Subcutaneous abdominal adipose tissue (tissue), 5 donors: ENCODE measurements around the gene LIPC.

Source experiments
- H3K27ac ChIP-seq: one replicate; pipeline ENCODE4 v1.7.0; 2013; ENCODE audit warnings: low read depth, mild to moderate bottlenecking, inconsistent platforms, low read length, moderate library complexity
- H3K27me3 ChIP-seq, 5 donors: one replicate each; pipeline ENCODE4 v1.7.0; 2013; ENCODE audit warnings: low read length in 5 of 5, inconsistent platforms in 1 of 5; ENCODE audit not compliant: control insufficient read depth in 5 of 5, insufficient read depth in 4 of 5
- H3K36me3 ChIP-seq, 5 donors: one replicate each; pipeline ENCODE4 v1.7.0; 2013; ENCODE audit warnings: low read length in 5 of 5; ENCODE audit not compliant: control insufficient read depth in 5 of 5, insufficient read depth in 5 of 5
- H3K4me1 ChIP-seq, 5 donors: one replicate each; pipeline ENCODE4 v1.7.0; 2013; ENCODE audit warnings: low read length in 5 of 5, mild to moderate bottlenecking in 3 of 5, moderate library complexity in 1 of 5; ENCODE audit not compliant: control insufficient read depth in 5 of 5, insufficient read depth in 5 of 5
- H3K4me3 ChIP-seq, 5 donors: one replicate each; pipeline ENCODE4 v1.7.0; 2013; ENCODE audit warnings: low read length in 5 of 5, low read depth in 1 of 5
- H3K9ac ChIP-seq, 5 donors: one replicate each; pipeline ENCODE4 v1.7.0; 2013; ENCODE audit warnings: low read length in 5 of 5, mild to moderate bottlenecking in 4 of 5, moderate library complexity in 3 of 5
- H3K9me3 ChIP-seq, 5 donors: one replicate each; pipeline ENCODE4 v1.7.0; 2013; ENCODE audit warnings: low read length in 5 of 5; ENCODE audit not compliant: control insufficient read depth in 5 of 5
- donor health status: healthy.
- donor health status: healthy.
- donor health status: healthy.
- donor health status: healthy.
- donor health status: healthy.

The LIPC gene

DNA sequence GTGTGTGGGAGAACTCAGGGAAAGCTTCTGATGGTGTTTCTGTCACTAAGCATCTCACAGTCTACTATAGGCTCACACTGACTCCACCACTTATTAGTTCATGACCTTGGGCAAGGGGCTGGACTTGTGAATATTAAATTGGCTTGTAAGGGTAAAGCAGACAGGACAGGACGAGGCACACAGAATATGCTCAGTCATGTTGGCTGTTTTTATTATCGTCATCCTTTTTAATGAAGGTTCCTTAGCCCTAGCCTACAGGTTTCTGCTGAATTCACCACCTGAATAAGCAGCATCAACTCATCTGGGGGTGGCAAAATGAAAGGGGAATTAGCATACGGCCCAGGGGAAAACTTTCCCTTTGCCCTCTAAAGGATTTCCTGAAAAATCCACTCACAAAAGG is 39.6 kb upstream of the LIPC start:
- H3K27ac ChIP-seq = no peak overlapping the region
- no peaks in the 10 kb centered on the region for H3K9me3 ChIP-seq
- H3K36me3 ChIP-seq = no peaks in the 10 kb centered on the region
- H3K4me3 ChIP-seq = no peak overlapping the region
- peaks cover 0 to 8% (median 0%) of the 10 kb centered on the region in 5 donors for H3K27me3 ChIP-seq
- H3K4me1 ChIP-seq = no peaks in the 10 kb centered on the region
- H3K9ac ChIP-seq = no peak overlapping the region

- no peaks in the 10 kb centered on the region for H3K4me1 ChIP-seq
- H3K27ac ChIP-seq = no peak overlapping the region
- no peaks in the 10 kb centered on the region for H3K36me3 ChIP-seq
- H3K4me3 ChIP-seq = no peak overlapping the region
- no peaks in the 10 kb centered on the region for H3K9me3 ChIP-seq
- peaks cover 0 to 12% (median 0%) of the 10 kb centered on the region in 5 donors for H3K27me3 ChIP-seq
- no peak overlapping the region for H3K9ac ChIP-seq
Observed at GRCh38 chr15:58392611-58393161, 39.1 kb upstream of the LIPC start.

DNA sequence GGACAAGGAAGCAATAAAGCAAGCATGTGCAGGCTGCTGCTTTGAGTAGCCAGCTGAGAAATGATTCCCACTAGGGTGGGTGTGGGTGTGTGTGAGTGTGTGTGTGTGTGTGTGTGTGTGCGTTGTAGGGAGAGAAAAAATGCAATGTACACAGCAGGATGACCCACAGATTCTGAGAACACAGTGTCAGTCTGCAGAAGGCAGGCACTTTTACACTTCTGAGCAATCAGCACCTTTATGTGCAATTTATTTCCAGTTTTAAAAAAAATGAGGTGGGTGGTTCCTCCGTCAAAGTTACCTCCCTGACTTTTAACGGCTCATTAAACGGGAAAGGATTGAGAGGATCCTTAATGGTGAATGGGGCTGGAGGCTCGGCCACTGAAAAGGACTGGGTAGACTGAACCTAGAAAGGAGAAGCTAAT is 38.5 kb upstream of the LIPC start:
- Histone ChIP-seq H3K4me3 (no peak overlapping the region), H3K9me3 (no peaks in the 10 kb centered on the region), H3K36me3 (no peaks in the 10 kb centered on the region), H3K27me3 (peaks cover 0 to 12% (median 0%) of the 10 kb centered on the region in 5 donors), H3K27ac (no peak overlapping the region), H3K9ac (no peak overlapping the region), H3K4me1 (no peaks in the 10 kb centered on the region)

- Histone ChIP-seq H3K36me3 (no peaks in the 10 kb centered on the region), H3K9me3 (no peaks in the 10 kb centered on the region), H3K4me1 (no peaks in the 10 kb centered on the region), H3K27ac (no peak overlapping the region), H3K4me3 (no peak overlapping the region), H3K9ac (no peak overlapping the region), H3K27me3 (peaks cover 0 to 12% (median 0%) of the 10 kb centered on the region in 5 donors)
Observed at GRCh38 chr15:58396181-58396580, 35.6 kb upstream of the LIPC start.

- no peak overlapping the region for H3K27ac ChIP-seq
- H3K4me1 ChIP-seq = no peaks in the 10 kb centered on the region
- no peak overlapping the region for H3K4me3 ChIP-seq
- H3K27me3 ChIP-seq = peaks cover 0 to 12% (median 0%) of the 10 kb centered on the region in 5 donors
- H3K36me3 ChIP-seq = no peaks in the 10 kb centered on the region
- H3K9me3 ChIP-seq = no peaks in the 10 kb centered on the region
- no peak overlapping the region for H3K9ac ChIP-seq
Observed at GRCh38 chr15:58398071-58398470, 33.7 kb upstream of the LIPC start.

DNA sequence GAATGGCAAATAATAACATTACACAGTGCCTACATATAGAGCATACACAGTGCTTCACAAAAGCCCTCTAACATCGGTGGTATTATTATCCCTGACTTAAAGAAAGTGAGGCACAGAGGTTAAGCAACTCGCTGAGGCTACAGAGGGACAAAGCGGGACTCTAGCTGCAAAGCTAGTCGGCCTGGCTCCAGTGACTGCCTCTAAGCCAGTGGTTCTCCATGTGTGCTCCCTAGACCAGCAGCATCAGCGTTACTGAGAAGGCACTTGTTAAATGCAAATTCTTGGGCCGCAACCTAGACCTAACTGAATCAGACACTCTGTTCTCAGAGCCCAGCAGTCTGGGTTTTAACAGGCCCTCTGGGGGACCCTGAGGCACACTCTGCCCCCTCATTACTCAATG is 33.1 kb upstream of the LIPC start:
- Histone ChIP-seq H3K36me3 (no peaks in the 10 kb centered on the region), H3K27ac (no peak overlapping the region), H3K9me3 (no peaks in the 10 kb centered on the region), H3K4me3 (no peak overlapping the region), H3K9ac (no peak overlapping the region), H3K27me3 (peaks cover 0 to 12% (median 0%) of the 10 kb centered on the region in 5 donors), H3K4me1 (no peaks in the 10 kb centered on the region)

GRCh38 chr15:58399739-58400138 is 32.1 kb upstream of the LIPC start:
- Histone ChIP-seq H3K4me3 (no peak overlapping the region), H3K9me3 (no peaks in the 10 kb centered on the region), H3K36me3 (no peaks in the 10 kb centered on the region), H3K9ac (no peak overlapping the region), H3K4me1 (no peaks in the 10 kb centered on the region), H3K27ac (no peak overlapping the region), H3K27me3 (peaks cover 0 to 9% (median 0%) of the 10 kb centered on the region in 5 donors)

DNA sequence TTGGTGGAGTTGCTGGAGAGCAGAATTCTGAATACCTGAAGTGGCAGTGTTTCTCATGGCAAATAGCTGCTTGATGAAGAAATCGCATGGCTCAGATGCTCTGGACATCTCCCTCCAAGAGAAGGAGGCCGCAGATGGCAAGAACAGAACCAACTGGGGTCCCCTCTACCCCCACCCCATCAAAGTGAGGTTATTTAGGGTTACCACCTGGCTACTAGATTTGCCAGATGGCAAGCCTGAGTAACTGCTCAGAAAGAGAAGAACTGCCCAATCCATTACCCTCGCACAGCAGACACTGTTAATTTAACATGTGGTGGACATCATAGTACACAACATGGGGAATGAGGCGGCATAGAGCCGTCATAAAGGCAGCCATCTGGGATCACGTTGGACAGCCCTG is 30.5 kb upstream of the LIPC start:
- Histone ChIP-seq H3K4me3 (no peak overlapping the region), H3K27me3 (peaks cover 0 to 4% (median 0%) of the 10 kb centered on the region in 5 donors), H3K4me1 (no peaks in the 10 kb centered on the region), H3K9ac (no peak overlapping the region), H3K27ac (no peak overlapping the region), H3K36me3 (no peaks in the 10 kb centered on the region), H3K9me3 (no peaks in the 10 kb centered on the region)

- Histone ChIP-seq H3K4me3 (no peak overlapping the region), H3K4me1 (no peaks in the 10 kb centered on the region), H3K27me3 (peaks cover 0 to 4% (median 0%) of the 10 kb centered on the region in 5 donors), H3K9me3 (no peaks in the 10 kb centered on the region), H3K9ac (no peak overlapping the region), H3K27ac (no peak overlapping the region), H3K36me3 (no peaks in the 10 kb centered on the region)
Observed at GRCh38 chr15:58401991-58402649, 29.7 kb upstream of the LIPC start.

DNA sequence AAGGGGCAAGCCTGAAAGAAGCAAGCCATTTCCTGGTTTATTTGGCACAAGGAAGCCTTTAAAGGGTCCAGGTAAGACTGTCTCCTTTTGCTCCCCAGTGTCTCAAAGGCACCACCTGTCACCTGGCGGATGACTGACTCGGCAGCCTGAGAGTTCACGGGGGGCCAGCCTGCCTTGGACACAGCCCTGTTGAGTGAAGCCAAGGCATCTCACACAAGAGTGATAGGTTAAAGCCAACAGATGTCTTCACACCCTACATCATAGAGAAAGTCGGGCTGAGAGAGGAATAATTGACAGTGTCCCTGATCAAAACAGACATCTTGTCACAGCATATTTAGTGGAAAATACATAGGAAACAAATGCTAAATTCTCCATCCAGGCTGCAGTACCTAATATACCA is 28.2 kb upstream of the LIPC start:
- H3K27me3 ChIP-seq = peaks cover 0 to 4% (median 0%) of the 10 kb centered on the region in 5 donors
- H3K4me3 ChIP-seq = no peak overlapping the region
- H3K36me3 ChIP-seq = no peaks in the 10 kb centered on the region
- H3K9me3 ChIP-seq = no peaks in the 10 kb centered on the region
- H3K4me1 ChIP-seq = no peaks in the 10 kb centered on the region
- H3K9ac ChIP-seq = no peak overlapping the region
- no peak overlapping the region for H3K27ac ChIP-seq
